GM20000 (cell line): Measurements from ENCODE around the gene TBL1Y.

Source experiments
- DNase-seq: peaks from one replicate; pipeline ENCODE4 v3.0.0; 2012; ENCODE audit warnings: low spot score
- TF ChIP-seq, protein P1 (sequence below): IDR thresholded peaks from 2 replicates; pipeline ENCODE4 v1.5.1; 2012; ENCODE audit warnings: mild to moderate bottlenecking, control low read depth; ENCODE audit errors: extremely low read depth, missing control alignments

TBL1Y gene

GRCh38 chrY:7110086-7110485 lies 199.6 kb downstream of the TBL1Y start:
- TF ChIP-seq, protein P1, sequence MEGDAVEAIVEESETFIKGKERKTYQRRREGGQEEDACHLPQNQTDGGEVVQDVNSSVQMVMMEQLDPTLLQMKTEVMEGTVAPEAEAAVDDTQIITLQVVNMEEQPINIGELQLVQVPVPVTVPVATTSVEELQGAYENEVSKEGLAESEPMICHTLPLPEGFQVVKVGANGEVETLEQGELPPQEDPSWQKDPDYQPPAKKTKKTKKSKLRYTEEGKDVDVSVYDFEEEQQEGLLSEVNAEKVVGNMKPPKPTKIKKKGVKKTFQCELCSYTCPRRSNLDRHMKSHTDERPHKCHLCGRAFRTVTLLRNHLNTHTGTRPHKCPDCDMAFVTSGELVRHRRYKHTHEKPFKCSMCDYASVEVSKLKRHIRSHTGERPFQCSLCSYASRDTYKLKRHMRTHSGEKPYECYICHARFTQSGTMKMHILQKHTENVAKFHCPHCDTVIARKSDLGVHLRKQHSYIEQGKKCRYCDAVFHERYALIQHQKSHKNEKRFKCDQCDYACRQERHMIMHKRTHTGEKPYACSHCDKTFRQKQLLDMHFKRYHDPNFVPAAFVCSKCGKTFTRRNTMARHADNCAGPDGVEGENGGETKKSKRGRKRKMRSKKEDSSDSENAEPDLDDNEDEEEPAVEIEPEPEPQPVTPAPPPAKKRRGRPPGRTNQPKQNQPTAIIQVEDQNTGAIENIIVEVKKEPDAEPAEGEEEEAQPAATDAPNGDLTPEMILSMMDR = no peak
- DNase-seq = no peak

GRCh38 chrY:7115871-7116270 lies 205.4 kb downstream of the TBL1Y start:
- DNase-seq = no peak

DNA sequence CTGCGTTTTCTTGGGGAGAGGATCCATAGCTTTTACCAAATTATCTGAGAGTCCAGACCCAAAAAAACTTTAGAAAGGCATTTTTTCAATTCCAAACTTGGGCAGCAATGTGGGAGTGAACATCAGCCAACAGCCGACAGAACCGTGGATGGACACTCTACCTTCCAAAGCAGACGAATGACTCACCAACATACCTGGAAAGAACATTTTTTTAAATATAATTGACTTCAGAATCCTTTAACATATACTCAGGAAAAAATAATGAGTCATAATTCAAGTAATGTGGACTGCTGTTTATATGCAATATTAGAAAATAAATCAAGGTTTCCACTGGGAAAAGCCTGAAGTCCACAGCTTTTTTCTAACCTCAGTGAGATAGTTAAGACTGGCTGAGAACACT lies 211.7 kb downstream of the TBL1Y start:
- TF ChIP-seq, protein P1 = no peak
- DNase-seq = no peak

More at GRCh38 chrY:7115871-7116270, 205.4 kb downstream of the TBL1Y start:
- TF ChIP-seq, protein P1 = no peak

GRCh38 chrY:7125136-7126056 lies 214.9 kb downstream of the TBL1Y start:
- TF ChIP-seq, protein P1 = no peak

DNA sequence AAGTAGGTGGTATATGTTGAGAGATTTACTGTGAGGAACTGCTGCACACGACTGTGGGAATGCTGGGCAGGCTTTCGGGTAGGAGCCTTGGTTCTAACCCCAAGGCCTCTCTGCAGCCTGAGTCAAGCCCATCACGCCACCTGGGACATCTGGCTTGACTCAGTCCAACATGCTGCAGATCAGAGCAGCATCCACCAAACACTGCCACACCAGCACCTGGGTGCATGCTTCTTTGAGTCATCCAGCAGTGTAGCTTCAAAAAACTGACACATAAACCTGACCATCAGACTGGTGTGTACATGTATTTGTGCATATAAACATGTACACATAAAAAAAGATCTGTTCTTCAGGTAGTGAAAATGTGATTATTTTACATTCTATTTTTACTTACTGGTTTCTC lies 217.7 kb downstream of the TBL1Y start:
- DNase-seq = no peak
- TF ChIP-seq, protein P1 = no peak

More at GRCh38 chrY:7125136-7126056, 214.9 kb downstream of the TBL1Y start:
- DNase-seq = no peak
